Skin epidermis (tissue), 12 donors: ENCODE results near the gene NR2F6.
A peak's percentile ranks its signal among the peaks of the same experiment; 100 is the strongest.
"Not testable (repeated sequence)": the region's sequence is repeated elsewhere in the genome, so short reads cannot be mapped to it uniquely, and the experiment has no call there.

Experiments
- H3K27ac ChIP-seq, 21 experiments: fragments of 200-600 bp; sonication (generic) in 11 of 21; one replicate each; pipeline ENCODE4 v1.5.0; 2020; ENCODE audit warnings: mild to moderate bottlenecking in 3 of 21, inconsistent platforms in 2 of 21, moderate library complexity in 2 of 21
- H3K4me3 ChIP-seq, 7 experiments: fragments of 200-600 bp; sonication (generic) in 2 of 7; one replicate each; pipeline ENCODE4 v1.5.0; 2020; ENCODE audit warnings: inconsistent platforms in 2 of 7, mild to moderate bottlenecking in 2 of 7, moderate library complexity in 1 of 7

NR2F6 gene

DNA sequence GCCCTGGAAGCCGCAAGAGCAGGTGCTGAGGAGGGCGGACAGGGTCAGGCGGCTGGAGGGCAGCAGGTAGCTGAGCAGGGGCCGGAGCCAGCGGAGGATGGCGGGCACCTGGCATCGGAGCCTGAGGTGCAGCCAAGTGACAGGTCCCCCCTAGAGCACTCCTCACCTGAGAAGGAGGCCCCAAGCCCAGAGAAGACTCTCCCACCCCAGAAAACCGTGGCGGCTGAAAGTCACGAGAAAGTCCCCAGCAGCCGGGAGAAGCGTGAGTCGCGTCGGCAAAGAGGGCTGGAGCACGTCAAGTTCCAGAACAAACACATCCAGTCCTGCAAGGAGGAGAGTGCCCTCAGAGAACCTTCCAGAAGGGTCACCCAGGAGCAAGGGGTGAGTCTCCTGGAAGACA lies 51.1 kb downstream of the NR2F6 start:
- H3K4me3 ChIP-seq: no peak overlapping the region

DNA sequence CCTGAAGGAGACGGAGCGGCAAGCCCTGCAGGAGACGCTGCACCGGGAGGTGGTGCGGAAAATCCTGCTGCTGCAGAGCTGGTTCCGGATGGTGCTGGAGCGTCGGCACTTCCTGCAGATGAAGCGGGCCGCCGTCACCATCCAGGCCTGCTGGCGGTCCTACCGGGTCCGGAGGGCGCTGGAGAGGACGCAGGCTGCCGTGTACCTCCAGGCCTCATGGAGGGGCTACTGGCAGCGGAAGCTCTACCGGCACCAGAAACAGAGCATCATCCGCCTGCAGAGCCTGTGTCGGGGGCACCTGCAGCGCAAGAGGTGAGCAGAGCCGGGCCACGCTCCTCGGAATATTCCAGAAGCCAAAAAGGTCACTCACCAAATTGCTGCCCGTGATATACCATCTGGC lies 53.0 kb downstream of the NR2F6 start:
- Histone ChIP-seq H3K27ac (no peak overlapping the region), H3K4me3 (no peak overlapping the region)

More for the DNA sequence above, 51.1 kb downstream of the NR2F6 start:
- no peak overlapping the region for H3K27ac ChIP-seq

DNA sequence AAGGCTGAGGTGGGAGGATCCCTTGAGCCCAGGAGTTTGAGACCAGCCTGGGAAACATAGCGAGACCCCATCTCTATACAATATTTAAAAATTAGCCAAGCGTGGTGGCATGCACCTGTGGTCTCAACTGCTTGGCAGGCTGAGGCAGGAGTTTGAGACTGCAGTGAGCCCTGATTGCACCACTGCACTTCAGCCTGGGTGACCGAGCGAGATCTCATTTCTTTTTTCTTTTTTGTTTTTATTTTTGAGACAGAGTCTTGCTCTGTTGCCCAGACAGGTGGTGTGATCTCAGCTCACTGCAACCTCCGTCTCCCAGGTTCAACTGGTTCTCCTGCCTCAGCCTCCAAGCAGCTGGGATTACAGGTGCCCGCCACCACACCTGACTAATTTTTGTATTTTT lies 54.0 kb downstream of the NR2F6 start:
- not testable (repeated sequence) for H3K27ac ChIP-seq, H3K4me3 ChIP-seq

DNA sequence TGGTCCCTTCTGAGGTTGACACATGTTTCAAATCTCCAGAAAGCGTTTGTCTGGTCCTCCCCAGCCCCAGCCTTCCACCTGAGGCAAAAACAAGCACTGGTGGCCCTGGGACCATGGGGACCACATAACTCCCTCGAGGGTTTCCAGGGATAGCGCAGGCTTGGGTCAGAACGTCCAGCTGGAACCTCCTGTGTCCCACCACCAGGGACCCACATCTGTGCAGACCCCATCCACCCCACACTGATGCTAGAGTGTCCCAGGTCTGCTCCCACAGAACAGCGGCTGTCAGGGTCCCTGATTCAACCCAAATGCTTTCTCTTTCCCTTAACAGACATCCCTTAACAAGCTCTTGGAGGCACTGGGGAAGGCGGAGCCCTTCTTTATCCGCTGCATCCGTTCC lies 60.1 kb downstream of the NR2F6 start:
- Histone ChIP-seq H3K27ac (no peak overlapping the region), H3K4me3 (no peak overlapping the region)

DNA sequence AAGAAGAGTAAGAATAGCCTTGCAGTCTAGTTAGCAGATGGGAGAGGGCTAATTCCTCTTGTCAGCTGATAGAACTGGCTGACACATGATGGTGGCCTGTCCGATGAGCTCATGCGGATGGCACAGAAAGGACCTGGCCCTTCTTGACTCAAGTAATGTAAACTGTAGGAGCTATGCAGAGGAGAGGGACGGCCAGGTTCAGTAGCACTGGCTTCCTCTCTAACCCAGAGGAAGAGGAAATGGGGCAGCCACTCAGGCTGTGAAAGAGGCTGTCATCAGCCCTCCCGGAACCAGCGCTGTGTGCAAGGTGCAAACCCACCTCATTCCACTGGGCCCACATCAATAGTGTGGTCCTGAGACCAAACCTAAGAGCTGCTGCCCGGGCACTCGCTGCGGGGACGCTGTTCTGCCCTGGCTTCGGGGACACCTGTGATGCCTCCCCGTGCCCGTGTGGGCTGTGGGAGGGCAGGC lies 61.3 kb downstream of the NR2F6 start:
- H3K27ac ChIP-seq: peak overlapping the region in 11 of 21 experiments; percentile 37 to 91 (median 59)
- peak overlapping the region in 1 of 7 experiments; percentile 7 for H3K4me3 ChIP-seq

DNA sequence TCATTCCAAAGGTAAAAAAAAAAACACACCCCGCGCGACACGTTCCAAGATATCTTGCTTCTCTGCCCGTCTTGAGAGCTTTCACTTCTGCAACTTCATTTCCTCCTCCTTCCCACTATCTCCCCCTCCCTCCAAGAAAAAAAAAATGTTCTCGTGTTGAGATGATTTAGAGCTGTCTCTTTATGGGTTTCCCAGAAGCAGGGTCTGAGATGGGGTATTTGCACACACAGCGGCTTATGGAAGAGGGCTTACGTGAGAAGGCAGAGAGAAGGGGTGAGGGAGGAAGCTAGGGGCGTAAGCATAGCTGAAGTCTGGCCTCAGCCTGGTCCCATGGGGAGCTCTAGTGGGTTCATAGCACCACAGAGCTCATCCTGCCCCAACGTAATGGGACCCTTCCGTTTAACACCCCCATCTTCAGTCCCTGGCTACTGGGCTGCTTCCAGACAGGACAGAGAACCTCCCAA lies 61.8 kb downstream of the NR2F6 start:
- peak overlapping the region in 13 of 21 experiments; percentile 1 to 91 (median 58) for H3K27ac ChIP-seq
- H3K4me3 ChIP-seq: peak overlapping the region in 2 of 7 experiments; percentile 7 to 10

DNA sequence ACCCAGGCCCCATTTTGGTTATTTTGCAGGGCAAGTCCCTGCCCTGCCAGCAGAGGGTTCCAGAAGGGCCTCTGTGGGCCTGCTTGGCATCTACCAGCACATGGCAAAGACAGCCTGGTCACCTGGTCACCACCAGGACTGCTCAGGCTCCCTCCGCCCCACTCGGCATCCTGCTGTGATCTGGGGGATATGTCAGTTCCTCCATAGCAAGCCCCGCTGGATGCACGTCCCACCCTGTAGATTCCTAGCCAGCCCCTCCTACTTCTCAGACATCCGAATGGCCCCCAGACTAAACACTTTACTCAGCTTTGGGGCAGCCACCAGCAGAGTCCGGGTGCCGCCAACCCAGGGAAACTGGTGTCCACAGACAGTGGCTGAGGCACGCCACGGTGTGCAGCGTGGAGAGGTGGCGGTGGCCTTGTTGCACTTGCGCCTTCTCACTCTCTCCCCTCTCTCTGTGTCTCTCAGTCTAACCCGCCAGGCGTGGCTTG lies 62.4 kb downstream of the NR2F6 start:
- H3K4me3 ChIP-seq: peak overlapping the region in 1 of 7 experiments; percentile 10
- H3K27ac ChIP-seq: peak overlapping the region in 15 of 21 experiments; percentile 1 to 91 (median 56)
